Stimulated activated CD4-positive, alpha-beta T cell treated with anti-CD3 and anti-CD28 coated beads, Interleukin-2, amount 100 ng/mL, for 24 hours (primary cell): Measurements from ENCODE around the gene SNX4.
"Not testable (repeated sequence)": the region's sequence is repeated elsewhere in the genome, so short reads cannot be mapped to it uniquely, and the experiment has no call there.

Experiments
- DNase-seq, 2 donors: peaks; one replicate each; pipeline ENCODE4 v3.0.0-alpha.2; 2020

SNX4 gene

DNA sequence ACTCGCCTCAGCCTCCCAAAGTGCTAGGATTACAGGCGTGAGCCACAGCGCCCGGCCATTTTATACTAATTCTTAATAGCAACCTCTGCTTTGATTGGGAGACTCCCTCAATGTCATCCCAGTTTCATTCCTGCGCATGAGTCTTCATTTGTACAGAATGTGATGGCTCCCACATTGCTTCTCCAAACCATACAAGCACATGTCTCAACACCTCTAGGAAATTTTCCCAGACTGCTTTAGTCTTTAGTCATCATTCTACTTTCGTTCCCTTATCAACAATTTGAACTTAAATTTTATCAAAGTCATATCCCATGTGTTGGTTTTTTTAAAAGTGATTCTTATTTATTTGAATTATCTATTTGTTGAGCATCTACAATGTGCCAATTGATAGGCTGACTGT, 58.1 kb downstream of the SNX4 start:
- no peak for DNase-seq

DNA sequence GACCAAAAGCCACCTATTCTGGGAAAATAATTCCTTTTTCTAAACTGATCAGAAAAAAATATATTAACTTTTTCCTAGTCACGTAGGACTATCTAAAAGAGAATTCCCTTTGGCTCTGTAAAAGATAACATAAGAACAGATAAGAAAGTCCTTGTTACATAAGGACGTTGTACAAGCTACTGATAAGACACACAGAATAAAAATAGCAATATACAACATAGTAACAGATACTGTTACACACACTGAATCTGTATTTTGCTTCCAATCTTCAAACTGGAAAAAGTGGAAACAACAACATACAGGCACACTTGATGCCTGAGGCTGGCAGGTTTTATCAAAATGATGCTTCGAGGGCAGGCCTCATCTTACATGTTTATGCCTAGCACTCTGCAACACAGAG, 59.8 kb downstream of the SNX4 start:
- no peak for DNase-seq

DNA sequence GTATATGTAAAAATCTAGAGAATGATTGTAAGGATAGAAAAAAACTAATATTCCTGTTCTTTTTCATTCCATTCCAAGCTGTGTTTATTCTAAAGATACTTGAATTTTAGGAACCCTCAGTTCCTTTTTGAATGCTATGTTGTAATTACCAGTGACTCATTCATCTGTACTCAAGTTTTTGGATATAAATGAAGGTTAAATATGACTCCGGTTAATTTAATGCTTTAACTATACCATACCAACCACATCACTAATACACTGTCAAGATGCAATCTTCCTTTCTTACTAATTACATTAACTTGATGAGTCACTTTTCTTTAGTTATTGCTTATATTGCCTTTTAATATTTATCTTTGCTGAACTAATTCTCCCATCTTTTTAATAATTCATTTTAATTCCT, 76.1 kb downstream of the SNX4 start:
- no peak for DNase-seq

DNA sequence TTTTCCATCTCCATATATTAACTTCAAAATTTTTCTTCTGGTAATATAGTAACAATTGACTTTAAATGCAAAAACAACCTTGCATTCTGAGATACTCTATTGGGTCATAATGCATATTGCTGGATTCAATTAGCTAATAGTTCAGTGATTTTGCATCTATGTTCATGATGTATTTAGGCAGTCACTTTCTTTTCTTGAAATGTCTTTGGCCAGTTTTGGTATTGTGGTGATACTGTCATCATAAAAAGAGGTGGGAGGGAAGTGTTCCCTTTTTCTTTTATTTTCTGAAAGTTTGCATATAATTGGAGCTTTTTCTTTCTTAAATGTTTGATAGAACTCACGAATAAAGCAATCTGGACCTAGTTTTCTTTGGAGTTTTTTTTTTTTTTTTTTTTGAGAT, 77.5 kb downstream of the SNX4 start:
- DNase-seq: no peak

DNA sequence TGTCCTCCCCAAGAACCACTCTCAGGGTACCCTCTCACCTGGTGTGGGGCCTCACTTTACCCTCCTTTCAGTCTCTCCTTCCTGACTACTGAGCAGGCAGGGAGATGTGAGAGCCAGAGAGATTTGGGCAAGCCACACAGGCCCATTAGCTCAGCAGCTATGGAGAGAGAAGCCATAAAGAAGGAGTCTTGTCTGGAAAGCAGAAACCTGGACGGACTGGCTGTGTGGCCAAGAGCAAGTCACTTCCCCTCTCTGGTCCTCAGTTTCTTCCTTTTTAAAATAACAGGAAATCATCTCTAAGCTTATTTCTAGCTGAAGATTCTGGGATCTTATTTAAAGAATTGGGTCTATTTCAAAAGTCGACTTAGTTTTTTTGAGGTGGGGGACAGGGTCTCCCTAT, 79.0 kb downstream of the SNX4 start:
- no peak for DNase-seq

DNA sequence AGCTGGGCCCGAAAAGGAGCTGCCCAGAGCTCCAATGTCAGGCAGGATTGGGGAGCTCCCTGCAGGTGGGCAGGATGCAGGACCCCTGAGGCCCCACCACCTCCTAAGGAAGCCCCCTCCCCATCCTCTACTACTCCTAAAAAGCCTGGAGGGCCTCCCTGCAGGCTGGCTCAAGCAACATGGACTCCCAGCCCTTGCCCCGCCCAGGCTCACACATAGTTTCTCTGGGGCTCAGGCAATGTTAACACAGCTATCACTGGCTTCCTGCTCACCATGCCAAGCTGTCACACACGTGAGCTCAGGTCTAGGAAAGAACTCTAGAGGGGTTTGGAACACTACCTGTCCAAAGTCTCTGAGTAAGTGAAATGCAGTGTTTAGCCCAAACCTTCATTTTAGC, 79.4 kb downstream of the SNX4 start:
- no peak for DNase-seq

DNA sequence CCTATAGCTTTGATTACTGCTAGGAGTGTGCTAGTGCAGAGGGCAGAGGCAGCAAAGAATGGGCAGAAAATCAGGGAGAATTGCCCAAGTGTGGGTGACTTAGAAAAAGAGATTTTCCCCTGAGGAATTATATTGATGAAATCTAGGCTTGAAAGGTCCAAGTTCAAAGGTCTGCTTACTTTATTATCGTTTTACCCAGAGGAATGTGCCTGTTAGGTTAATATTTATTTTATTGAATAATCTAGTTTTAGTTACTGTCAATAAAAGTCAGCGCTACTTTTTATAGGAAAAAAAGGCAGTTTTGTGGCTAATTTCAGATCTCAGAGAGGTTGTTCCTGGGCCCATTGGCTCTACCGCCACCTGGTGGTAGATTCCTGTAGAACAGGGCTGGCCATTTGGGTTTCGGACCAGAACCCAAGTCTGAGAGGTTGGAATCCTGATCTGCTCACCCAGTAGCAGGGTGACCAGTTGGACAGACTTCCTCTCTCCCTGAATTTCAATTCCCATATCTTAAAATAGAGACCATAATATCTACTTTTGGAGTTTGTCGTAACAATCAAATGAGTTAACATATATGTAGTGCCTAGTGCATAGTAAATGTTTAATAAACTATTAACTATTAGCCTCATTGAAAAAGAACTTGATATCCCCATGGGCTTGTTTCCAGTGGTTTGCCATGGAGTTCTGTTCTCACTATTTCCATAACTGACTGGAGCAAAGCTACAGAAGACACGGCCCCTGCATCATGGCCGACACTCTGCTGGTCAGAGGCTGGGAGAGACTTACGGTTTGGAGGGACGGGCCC, 82.2 kb downstream of the SNX4 start:
- peak; percentile 73 to 77 for DNase-seq

DNA sequence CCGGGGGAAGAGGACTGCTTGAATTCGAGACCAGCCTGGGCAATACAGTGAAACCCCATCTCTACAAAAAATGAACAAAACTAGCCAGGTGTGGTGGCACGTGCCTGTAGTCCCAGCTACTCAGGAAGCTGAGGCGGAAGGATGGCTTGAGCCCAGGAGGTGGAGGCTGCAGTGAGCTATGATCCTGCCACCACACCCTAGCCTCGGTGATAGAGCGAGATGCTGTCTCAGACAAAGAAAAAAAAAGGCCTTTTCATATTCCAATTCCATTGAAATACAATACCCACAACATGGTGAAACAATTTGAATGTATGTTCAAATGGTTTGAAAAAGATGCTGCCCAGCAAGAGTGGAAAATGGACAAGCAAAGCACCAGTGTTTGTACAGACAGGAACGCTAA, 83.1 kb downstream of the SNX4 start:
- no peak for DNase-seq

DNA sequence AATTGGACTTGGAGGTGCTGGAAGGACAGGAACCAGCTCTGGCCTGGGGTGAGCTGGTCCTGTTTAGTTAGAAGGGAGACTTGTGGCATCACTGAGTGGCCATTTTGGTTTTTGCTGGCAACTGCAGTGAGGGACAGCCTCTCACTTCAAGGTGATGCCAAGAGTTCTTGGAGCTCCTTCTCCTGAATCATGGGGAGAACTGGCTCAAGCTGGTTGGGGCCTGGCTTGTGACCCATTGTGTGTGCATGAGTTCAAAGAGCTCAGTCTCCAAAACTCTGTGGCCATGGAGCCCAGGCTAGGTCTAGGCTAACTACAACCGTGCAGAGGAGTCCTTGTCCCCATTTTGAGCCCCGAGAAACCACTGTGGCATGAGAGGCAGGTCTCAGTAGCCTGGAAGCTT, 84.8 kb downstream of the SNX4 start:
- no peak for DNase-seq

DNA sequence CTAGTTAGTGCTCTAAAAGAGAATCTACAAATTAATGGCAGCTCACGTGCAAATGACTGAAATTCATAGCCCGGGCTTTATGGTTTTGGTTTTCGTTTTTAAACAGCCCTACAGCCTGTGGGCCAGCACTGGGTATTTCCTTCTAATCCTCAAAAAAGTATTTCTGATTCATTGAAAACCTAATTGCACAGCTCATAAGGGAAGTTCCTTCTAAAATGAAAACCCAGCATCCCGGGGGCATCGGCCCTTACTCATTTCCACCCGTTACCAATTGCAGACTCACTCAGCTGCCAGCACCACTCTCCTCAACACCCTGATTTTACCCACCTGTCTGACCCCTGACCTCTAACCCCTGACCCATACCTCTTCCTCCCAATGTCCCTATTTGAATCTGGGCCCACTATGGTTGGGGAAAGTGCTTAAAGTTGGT, 85.4 kb downstream of the SNX4 start:
- DNase-seq: peak in 1 of 2 donors; percentile 16

DNA sequence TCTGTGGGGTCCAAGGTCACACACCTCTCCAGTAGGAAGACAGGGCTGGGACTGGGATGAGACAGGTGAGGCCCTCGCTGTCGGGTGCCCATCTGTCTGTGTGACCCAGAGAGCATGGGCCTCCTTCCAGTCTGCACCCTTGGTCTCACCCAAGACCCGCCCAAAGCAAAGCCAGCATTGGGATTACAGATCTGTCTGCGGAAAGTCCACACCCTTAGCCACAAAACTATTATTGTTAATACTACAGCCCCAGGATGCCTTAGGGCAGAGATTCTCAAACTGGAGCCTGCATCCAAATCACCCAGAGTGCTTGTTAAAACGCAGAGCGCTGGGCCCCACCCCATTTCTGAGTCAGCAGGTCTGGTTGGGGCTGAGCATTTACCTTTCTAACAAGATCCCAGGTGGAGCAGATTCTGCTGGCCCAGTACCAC, 86.4 kb downstream of the SNX4 start:
- no peak for DNase-seq

DNA sequence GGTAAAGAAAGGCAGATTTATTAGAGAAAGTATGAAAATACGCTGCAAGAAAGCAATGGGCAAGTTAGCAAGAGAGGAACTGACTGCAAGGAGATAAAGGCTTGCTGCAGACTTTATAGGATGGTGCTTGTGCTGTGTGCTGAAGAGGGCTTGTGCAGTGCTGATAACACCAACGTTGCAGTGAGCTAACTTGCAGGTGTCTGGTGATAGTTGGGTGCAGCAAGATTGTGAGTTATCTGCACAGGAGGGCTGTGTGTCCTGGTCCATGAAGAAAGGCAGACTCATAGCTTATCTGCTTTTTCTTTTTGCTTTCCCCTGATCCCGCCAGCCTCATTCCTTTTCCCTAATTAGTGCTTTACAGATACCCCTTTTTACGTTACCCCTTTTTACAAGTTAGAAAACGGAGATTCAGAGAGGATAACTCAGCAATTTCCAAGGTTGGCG, 86.9 kb downstream of the SNX4 start:
- no peak for DNase-seq

DNA sequence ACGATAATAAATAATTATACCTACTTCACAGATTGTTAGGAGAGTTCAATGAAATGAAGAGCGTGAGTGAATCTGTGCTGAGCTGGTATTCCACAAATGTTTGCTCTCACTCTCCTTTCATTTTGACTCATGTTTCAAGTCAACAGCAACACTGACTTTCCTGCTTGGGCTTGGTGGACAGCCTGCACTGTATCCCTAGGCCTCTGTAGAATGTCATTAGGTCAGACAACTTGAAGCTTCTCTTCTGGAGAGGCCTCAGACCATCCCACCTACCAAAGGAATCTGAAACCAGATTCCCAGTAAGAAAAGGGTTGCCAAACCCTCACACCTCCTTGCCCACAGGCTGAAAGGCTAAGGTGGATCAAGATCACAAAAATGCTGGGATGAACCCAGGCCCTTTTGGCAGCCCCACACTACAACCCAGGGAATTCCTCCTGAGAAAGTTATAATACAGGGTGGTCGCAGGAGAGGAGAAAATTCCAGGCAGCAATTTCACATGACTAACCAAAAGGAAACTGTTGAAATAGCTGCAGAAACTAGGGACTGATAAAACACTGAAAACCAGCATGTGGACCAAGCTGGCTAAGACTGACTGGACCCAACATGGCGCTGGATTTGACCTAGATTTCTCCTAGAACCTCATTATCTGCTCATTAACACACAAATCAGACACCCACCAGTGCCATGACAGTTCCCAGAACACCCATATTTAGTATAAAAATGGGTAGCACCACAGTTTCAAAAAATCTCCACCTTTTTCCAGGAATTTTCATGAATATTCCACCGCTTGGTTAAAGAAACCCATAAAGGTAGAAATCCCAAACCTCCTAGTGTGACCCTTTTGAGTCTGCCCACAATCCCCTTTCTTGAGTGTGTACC, 87.9 kb downstream of the SNX4 start:
- DNase-seq: no peak

DNA sequence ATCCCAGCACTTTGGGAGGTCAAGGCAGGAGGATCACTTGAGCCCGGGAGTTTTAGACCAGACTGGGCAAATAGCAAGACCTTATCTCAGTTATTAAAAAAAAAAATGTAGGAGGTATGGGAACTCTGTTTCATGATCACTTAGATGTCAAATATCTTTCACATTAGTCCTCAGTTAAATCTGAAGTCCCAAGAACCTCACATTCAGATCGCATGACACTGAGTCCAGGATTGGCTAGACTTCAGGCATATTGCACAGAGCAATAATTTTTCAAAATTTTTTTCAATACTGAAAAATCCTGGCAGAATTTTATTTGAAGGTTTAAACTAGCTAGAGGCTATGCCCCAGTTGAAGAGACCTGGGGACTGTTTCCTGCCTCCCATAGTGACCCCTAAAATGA, 88.6 kb downstream of the SNX4 start:
- no peak for DNase-seq

DNA sequence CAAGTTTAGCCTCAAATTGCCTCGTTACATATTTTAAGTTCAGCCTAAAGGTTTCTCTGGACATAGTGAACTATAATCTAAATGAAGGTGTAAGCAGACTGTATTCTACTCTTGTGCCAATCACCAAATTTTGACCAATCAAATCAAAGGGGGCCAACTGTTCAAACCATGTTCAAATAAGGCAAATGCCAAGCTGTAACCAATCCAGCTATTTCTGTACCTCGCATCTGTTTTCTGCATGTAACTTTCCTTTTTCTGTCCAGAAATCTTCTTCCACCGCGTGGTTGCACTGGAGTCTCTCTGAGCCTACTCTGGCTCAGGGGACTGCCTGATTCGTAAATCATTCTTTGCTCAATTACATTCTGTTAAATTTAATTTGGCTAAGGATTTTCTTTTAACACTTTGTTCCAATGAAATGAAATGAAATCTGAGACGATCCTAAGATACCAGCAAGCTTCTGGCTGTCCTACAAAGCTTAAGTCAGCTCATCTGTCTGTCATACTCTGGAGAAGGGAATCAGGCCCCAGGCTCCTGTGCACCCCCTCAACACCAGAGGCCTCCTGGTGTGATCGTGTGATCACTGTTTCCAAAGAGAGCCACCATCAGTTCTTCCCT, 91.7 kb downstream of the SNX4 start:
- no peak for DNase-seq

DNA sequence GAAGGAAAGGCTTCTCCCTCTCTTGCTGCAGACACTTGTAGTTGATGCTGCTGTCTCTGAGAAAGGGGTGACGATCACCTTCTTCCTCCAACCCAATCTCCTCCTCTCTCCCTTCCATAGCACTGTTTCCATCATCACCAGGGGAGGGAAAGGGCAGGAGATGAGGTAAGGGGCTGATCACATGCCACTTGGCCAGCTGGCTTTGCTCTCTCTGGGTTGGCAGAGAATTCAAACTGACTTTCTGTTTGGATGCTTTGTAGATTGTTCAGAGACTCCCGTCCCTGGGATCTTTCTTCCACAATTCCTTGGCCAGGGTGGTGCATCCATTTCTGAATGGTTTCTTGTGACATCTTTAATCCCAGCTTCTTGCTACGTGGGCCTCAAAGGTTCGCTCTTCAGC, 101.7 kb downstream of the SNX4 start:
- no peak for DNase-seq

DNA sequence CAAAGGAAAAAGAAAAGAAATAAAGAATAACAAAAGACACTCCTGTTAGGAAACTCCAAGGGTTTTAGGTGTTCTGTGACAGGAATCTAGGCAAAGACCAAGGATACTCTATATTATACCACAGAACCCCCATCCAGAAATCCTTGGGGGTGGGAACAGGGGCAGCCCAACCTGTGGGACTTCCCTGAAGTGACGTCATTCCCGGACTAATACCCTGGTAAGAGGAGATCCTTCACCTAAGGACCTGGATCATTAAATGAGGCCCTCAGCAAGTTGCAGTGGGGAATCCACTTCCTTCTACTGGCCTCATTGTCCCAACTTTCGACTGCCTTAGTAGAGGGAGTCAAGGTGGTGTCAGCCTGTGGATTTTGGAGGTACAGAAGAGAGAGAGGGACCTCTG, 103.8 kb downstream of the SNX4 start:
- no peak for DNase-seq

DNA sequence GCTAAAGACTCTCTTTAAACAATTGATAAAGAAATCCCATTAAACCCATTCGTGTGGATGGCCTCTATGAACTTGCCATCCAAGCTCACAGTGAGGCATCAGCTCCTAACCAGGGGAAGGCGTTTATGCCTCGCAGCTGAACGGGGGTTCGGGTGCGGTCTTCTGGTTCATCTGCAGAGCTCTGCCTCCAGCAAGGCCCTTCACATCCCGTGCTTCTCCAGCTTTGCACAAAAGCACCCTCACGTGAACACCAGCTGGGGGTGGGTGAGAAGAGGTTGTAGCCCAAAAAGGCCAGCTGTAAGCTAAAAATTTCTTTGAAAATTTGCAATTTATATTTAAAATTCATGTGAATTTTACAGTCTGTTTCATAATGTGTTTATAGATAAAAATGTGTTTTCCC, 105.3 kb downstream of the SNX4 start:
- no peak for DNase-seq

DNA sequence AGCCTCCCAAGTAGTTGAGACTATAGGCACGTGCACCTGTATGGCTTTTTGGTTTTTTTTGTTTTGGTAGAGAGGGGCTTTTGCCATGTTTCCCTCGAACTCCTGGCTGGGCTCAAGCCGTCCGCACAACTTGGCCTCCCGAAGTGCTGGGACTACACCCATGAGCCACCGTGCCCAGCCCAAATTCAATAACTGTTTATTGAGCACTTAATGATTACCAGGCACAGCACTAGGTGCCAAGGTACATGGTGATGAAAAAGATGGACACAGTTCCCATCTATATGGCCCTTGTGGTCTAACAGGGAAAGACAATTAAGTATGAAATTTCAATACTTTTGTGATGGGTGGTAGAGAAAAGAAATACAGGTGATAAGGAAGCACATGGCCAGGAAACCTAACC, 109.1 kb downstream of the SNX4 start:
- no peak for DNase-seq

DNA sequence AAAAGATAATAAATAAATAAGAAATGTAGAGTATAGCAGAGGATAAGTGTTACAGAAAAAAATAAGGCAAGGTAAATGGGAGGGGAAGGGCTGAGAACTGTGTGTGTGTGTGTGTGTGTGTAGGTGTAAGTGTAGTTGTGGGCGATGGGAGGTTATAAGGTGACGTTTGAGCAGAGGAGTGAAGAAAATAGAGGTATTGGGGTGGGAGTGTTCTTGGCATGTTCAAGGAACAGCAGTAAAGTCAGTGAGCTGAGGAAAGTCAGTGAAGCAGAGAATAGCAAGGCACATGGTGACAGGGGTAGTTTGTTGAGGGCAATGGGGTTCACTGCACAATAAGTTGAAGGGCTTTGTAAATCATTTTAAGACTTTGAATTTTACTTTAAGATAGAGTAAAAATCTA, 113.9 kb downstream of the SNX4 start:
- no peak for DNase-seq

DNA sequence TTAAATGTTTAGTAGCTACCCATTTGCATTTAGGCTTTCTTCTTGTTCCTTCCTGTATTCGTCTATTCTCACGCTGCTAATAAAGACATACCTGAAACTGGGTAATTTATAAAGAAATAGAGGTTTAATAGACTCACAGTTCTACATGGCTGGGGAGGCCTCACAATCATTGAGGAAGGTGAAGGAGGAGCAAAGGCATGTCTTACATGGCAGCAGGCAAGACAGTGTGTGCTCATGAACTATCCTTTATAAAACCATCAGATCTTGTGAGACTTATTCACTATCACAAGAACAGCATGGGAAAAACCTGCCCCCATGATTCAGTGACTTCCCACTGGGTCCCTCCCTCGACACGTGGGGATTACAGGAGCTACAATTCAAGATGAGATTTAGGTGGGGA, 114.5 kb downstream of the SNX4 start:
- DNase-seq: not testable (repeated sequence)

DNA sequence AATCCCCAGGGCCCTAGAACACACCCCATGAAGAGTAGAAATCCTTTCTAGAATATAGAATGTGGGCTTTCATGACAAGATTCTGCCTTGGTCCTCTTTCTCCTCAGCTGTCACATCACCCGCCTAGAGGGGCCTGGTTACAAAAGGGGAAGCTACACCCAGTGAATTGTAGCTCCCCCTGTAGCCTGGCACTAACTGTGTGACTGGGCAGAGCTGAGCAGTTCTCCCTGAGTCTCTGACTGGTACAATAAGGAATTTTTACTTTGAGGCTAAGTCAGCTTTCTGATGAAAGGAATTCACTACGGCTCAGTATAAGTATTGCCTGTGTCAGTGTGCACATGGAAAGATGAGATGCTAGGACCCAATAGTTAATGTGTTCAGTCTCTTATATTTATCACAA, 116.2 kb downstream of the SNX4 start:
- DNase-seq: no peak

DNA sequence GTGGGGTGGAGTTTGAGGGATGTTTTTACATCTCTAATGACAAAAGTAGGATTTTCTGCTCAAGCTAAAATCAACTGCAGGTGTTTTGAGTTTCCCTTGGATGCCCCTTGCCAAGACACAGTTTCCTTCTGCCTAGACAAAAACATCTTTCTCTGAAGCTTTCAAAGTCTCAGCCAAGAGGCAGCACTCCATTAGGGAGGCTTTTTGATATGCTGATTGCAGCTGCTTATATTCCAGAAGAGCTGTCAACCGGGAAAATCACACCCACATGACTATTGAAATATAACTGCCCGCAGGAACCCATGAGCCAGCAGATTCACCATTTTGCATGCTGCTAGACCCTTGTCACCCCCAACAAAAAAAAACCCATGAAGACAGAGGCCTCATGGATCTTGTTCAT, 117.4 kb downstream of the SNX4 start:
- no peak for DNase-seq

DNA sequence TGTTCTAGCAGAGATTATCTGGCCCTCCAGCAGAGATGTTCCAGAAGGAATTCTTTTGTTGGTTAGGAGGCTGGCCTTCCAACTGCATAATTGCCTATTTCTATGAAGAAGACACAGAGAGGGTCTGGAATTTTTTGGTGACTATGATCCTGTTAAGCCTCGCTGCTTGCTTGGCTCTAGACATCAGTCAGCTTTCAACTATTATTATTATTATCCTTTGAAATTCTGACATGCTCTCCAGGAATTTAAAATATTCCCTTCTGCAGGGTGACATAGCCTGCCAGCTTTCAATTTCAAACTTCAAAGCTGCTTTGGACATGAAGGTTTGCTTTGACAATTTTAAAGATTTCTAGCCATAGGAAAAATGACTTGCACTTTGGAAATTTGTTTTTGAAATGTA, 118.6 kb downstream of the SNX4 start:
- no peak for DNase-seq
